ENCODE results near the gene DYNLRB1. TPM values are rescaled to one million over a fixed set of nuclear protein-coding genes. Genes with fewer than 3 reads are reported as not detected.

DYNLRB1 gene
- total and polyA plus RNA-seq, 2 donors (not counting 3 experiments of a cell fraction or from before 2014, with no cell fraction given): 142 to 245 TPM

DNA sequence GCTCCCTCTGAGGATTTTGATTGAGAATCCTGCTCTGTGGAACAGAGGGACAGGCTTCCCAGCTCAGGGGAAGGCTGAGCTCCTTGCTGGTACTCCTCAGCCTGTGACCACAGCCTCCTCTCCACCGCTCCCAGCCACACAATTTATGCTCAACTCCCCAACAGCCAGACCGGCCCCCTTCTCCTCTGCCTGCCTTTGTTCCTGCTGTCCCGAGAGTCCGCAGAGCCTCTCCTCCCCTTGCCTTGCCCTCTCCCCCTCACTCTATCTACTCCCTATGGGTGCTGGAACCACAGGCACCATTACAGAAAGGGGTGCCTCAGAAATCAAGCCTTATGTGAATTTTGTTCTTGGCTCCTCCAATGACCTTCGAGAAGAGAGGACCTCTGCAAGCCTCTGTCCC lies 58.2 kb downstream of the DYNLRB1 start:
- H3K9me3 ChIP-seq (replicated peaks; ENCODE audit: control insufficient read depth, insufficient read depth, low read length): no peaks in the 10 kb centered on the region
- TF ChIP-seq CTCF (IDR thresholded peaks at IDR 0.05; ENCODE audit: extremely low read depth in 1 of 2, insufficient read depth in 1 of 2, low read depth in 1 of 2, low read length in 2 of 2) (no peak), FOS (IDR thresholded peaks at IDR 0.05; ENCODE audit: borderline replicate concordance, insufficient read depth, low read length) (no peak), EZH2 (IDR thresholded peaks at IDR 0.05; ENCODE audit: borderline replicate concordance, low read depth, low read length, severe bottlenecking) (no peak), POLR2A (IDR thresholded peaks at IDR 0.05; ENCODE audit: low read depth, low read length) (no peak), JUN (IDR thresholded peaks at IDR 0.05; ENCODE audit: borderline replicate concordance, insufficient read depth, insufficient read length, low read depth) (no peak), GATA2 (IDR thresholded peaks at IDR 0.05; ENCODE audit: insufficient read depth, insufficient read length, low read depth, low read length) (no peak), POLR2AphosphoS5 (IDR thresholded peaks at IDR 0.05; ENCODE audit: insufficient read depth, low read depth, low read length) (no peak), MYC (IDR thresholded peaks at IDR 0.05; ENCODE audit: low read depth, low read length) (no peak), MAX (IDR thresholded peaks at IDR 0.05; ENCODE audit: insufficient read depth, insufficient read length) (no peak)
- H3K79me2 ChIP-seq (ENCODE audit: control insufficient read depth, insufficient read depth, low read length): no peaks in the 10 kb centered on the region
- peaks cover 11% of the 10 kb centered on the region for H3K4me1 ChIP-seq (ENCODE audit: control insufficient read depth, extremely low read depth, insufficient read depth, low read length)
- H2AFZ ChIP-seq (ENCODE audit: low read depth, low read length): no peak overlapping the region
- H3K27ac ChIP-seq (ENCODE audit: insufficient read depth, low read depth, low read length): no peak overlapping the region
- ChIA-PET CTCF (interaction anchor here (0.7 to 1.3 kb wide), 2 partner anchors 36 to 195 kb away, joined by 3 to 6 read pairs; no protein-coding TSS in a partner anchor), POLR2A (no interaction called here)
- H3K9ac ChIP-seq (replicated peaks; ENCODE audit: extremely low read depth, insufficient read depth, low read length): no peak overlapping the region
- DNase-seq (ENCODE audit: low read depth, low spot score) (no peak), FAIRE-seq (no peak)
- H3K9me1 ChIP-seq (replicated peaks; ENCODE audit: control insufficient read depth, extremely low read depth, insufficient read depth, low read length): no peaks in the 10 kb centered on the region
- intact Hi-C loops (cut with micrococcal nuclease) (no loop called here), dilution Hi-C loops (cut with MboI; ENCODE audit: extremely low pct_ligation_motif_present, low sequenced_read_pairs) (no loop called here)
- no peaks in the 10 kb centered on the region for H3K36me3 ChIP-seq (ENCODE audit: control insufficient read depth in 2 of 2, extremely low read depth in 1 of 2, insufficient read depth in 2 of 2, low read length in 2 of 2)
- H4K20me1 ChIP-seq (replicated peaks; ENCODE audit: control insufficient read depth, extremely low read depth, insufficient read depth, low read length): no peaks in the 10 kb centered on the region
- H3K27me3 ChIP-seq (ENCODE audit: control insufficient read depth in 2 of 2, insufficient read depth in 2 of 2, low read length in 2 of 2): no peaks in the 10 kb centered on the region
- no TSS peak for BruUV-seq (replicated peaks)
- no peak overlapping the region for H3K4me2 ChIP-seq (ENCODE audit: insufficient read depth, low read length)
- no peak overlapping the region for H3K4me3 ChIP-seq (replicated peaks in 1 of 3; ENCODE audit: insufficient read depth in 1 of 3, low read depth in 1 of 3, low read length in 3 of 3)
